ENCODE measurements around the gene NDST4. TPM values are rescaled to one million over a fixed set of nuclear protein-coding genes. Genes with fewer than 3 reads are reported as not detected.
A peak's percentile ranks its signal among the peaks of the same experiment; 100 is the strongest.

NDST4 gene
- total RNA-seq, 1 donor from 2014 or later, result not detected

GRCh38 chr4:114927881-114928280 lies 185.5 kb downstream of the NDST4 start:
- DNase-seq (no peak), ATAC-seq (no peak)
- no peaks in the 10 kb centered on the region for H3K27me3 ChIP-seq (ENCODE audit: low read depth)
- intact Hi-C loops (cut with DNase I), result no loop called here
- H3K4me3 ChIP-seq, result no peak overlapping the region
- H3K36me3 ChIP-seq, result no peaks in the 10 kb centered on the region
- H3K27ac ChIP-seq, result no peak overlapping the region
- H3K4me1 ChIP-seq, result no peaks in the 10 kb centered on the region
- TF ChIP-seq, protein P1, sequence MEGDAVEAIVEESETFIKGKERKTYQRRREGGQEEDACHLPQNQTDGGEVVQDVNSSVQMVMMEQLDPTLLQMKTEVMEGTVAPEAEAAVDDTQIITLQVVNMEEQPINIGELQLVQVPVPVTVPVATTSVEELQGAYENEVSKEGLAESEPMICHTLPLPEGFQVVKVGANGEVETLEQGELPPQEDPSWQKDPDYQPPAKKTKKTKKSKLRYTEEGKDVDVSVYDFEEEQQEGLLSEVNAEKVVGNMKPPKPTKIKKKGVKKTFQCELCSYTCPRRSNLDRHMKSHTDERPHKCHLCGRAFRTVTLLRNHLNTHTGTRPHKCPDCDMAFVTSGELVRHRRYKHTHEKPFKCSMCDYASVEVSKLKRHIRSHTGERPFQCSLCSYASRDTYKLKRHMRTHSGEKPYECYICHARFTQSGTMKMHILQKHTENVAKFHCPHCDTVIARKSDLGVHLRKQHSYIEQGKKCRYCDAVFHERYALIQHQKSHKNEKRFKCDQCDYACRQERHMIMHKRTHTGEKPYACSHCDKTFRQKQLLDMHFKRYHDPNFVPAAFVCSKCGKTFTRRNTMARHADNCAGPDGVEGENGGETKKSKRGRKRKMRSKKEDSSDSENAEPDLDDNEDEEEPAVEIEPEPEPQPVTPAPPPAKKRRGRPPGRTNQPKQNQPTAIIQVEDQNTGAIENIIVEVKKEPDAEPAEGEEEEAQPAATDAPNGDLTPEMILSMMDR (IDR thresholded peaks at IDR 0.05), result no peak
- no peaks in the 10 kb centered on the region for H3K9me3 ChIP-seq

DNA sequence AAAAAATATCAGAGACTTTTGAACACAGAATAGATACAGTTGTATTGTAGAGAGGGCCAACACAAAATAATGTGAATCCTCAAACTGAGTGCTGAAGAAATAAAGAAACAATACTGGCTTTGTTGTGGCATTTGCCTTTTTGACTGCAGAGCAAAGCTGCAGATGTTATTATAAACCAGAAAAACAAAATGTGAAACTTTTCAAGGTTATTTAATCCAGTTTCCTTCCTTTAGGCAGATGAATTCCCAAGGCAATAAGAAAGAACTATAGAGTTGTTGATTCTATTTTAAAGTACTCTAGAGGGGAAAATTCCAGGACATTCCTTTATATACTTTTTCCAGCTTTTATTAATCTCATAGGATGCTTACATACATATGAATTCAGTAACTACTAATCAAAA lies 186.8 kb downstream of the NDST4 start:
- Histone ChIP-seq H3K4me3 (no peak overlapping the region), H3K4me1 (no peaks in the 10 kb centered on the region), H3K9me3 (no peaks in the 10 kb centered on the region), H3K27ac (no peak overlapping the region), H3K36me3 (no peaks in the 10 kb centered on the region), H3K27me3 (ENCODE audit: low read depth) (no peaks in the 10 kb centered on the region)
- intact Hi-C loops (cut with DNase I), result no loop called here
- DNase-seq (no peak), ATAC-seq (no peak)
- TF ChIP-seq, protein P1 (IDR thresholded peaks at IDR 0.05), result no peak

DNA sequence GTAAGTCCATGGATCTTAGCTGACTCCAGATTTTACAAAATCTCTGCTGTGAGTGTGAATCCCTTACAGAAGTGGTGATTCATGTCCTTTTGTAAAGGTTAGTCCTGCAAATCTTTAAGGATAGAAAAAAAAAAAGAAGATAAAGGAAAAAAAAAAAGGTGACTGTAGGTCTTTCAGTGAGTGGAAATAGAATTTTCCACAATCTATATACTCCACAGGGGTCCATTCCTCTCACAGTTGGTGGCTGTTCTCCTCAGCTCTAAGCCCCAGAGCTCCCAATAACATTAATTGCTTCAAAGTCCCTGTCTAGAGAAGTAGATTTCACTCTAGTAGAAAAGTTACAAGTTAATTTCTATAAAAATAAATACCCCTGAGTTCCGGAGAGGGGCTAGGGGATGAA lies 189.1 kb downstream of the NDST4 start:
- Histone ChIP-seq H3K9me3 (no peaks in the 10 kb centered on the region), H3K4me3 (no peak overlapping the region), H3K36me3 (no peaks in the 10 kb centered on the region), H3K27me3 (ENCODE audit: low read depth) (no peaks in the 10 kb centered on the region), H3K4me1 (no peaks in the 10 kb centered on the region), H3K27ac (no peak overlapping the region)
- TF ChIP-seq, protein P1 (IDR thresholded peaks at IDR 0.05), result no peak
- no peak for DNase-seq
- ATAC-seq, result no peak
- intact Hi-C loops (cut with DNase I), result no loop called here

DNA sequence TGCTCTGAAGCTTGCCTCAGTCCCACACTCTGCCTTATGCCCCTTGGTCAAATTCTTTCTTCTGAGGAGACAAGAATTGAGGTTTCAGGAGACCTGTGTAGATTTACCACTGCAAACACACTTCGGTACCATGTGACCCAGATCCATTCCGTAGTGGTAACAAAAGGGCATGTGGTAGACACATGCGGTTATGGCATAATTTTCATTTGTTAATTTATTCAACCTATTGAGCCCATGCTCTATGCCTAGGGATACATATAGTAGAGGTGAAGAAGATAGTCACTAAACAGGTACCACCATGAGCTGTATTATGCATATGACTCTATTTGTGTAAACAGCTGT lies 190.9 kb downstream of the NDST4 start:
- Histone ChIP-seq H3K9me3 (no peaks in the 10 kb centered on the region), H3K4me1 (no peaks in the 10 kb centered on the region), H3K27me3 (ENCODE audit: low read depth) (no peaks in the 10 kb centered on the region), H3K4me3 (no peak overlapping the region), H3K27ac (no peak overlapping the region), H3K36me3 (no peaks in the 10 kb centered on the region)
- DNase-seq, result no peak
- ATAC-seq, result no peak
- TF ChIP-seq, protein P1 (IDR thresholded peaks at IDR 0.05), result no peak
- intact Hi-C loops (cut with DNase I), result no loop called here

- H3K4me3 ChIP-seq, result no peak overlapping the region
- no peak overlapping the region for H3K27ac ChIP-seq
- H3K9me3 ChIP-seq, result no peaks in the 10 kb centered on the region
- no peak for ATAC-seq
- no peaks in the 10 kb centered on the region for H3K36me3 ChIP-seq
- TF ChIP-seq, protein P1 (IDR thresholded peaks at IDR 0.05), result no peak
- intact Hi-C loops (cut with DNase I), result no loop called here
- no peaks in the 10 kb centered on the region for H3K27me3 ChIP-seq (ENCODE audit: low read depth)
- H3K4me1 ChIP-seq, result no peaks in the 10 kb centered on the region
- DNase-seq, result peak; percentile 31
Observed at GRCh38 chr4:114921790-114922591, 191.4 kb downstream of the NDST4 start.

Data from lower lobe of right lung (tissue), 2 donors.